Tibial artery (tissue), 4 donors: ENCODE data around the gene AHSG.

Experiments used
- DNase-seq, 2 donors: peaks; one replicate each; pipeline ENCODE4 v3.0.0-alpha.2; 2019
- H3K27ac ChIP-seq, 2 donors: fragments of 200-600 bp; sonication (generic) in 1 of 2; 1 replicate in 1 of 2; 2 replicates in 1 of 2; pipeline ENCODE4 v1.5.1; 2018 to 2019; ENCODE audit warnings: mild to moderate bottlenecking in 1 of 2
- H3K27me3 ChIP-seq, 2 donors: fragments of 200-600 bp; sonication (generic) in 1 of 2; one replicate each; pipeline versions ENCODE4 v1.5.1 to v1.6.0; 2016 to 2019
- H3K36me3 ChIP-seq, 3 donors: fragments of 200-600 bp; sonication (generic) in 2 of 3; one replicate each; pipeline ENCODE4 v1.5.1; 2016 to 2019; ENCODE audit warnings: mild to moderate bottlenecking in 2 of 3
- H3K4me1 ChIP-seq, 4 donors: fragments of 200-600 bp; sonication (generic) in 2 of 4; 1 replicate in 3 of 4; 2 replicates in 1 of 4; pipeline ENCODE4 v1.5.1; 2016 to 2019
- H3K4me3 ChIP-seq, 2 donors: fragments of 200-600 bp; sonication (generic) in 1 of 2; 1 replicate in 1 of 2; 2 replicates in 1 of 2; pipeline ENCODE4 v1.5.1; 2018 to 2019; ENCODE audit warnings: mild to moderate bottlenecking in 2 of 2
- H3K9me3 ChIP-seq, 3 donors: fragments of 200-600 bp; sonication (generic) in 1 of 3; one replicate each; pipeline ENCODE4 v1.5.1; 2016 to 2019
- intact Hi-C: fragments of 100-400 bp; cut with DNase I; formaldehyde crosslinking; loops from one replicate; pipeline ENCODE4 v1.15.0; 2023; ENCODE audit warnings: low total_unique reads
- TF ChIP-seq, protein P1 (sequence below), 2 experiments: fragments of 200-600 bp in 1 of 2; fragments of 450-650 bp in 1 of 2; IDR thresholded peaks; one replicate each; pipeline ENCODE4 v1.5.1; 2017 to 2019; ENCODE audit warnings: antibody characterized with exemption in 2 of 2, mild to moderate bottlenecking in 1 of 2, moderate library complexity in 1 of 2

Gene AHSG

DNA sequence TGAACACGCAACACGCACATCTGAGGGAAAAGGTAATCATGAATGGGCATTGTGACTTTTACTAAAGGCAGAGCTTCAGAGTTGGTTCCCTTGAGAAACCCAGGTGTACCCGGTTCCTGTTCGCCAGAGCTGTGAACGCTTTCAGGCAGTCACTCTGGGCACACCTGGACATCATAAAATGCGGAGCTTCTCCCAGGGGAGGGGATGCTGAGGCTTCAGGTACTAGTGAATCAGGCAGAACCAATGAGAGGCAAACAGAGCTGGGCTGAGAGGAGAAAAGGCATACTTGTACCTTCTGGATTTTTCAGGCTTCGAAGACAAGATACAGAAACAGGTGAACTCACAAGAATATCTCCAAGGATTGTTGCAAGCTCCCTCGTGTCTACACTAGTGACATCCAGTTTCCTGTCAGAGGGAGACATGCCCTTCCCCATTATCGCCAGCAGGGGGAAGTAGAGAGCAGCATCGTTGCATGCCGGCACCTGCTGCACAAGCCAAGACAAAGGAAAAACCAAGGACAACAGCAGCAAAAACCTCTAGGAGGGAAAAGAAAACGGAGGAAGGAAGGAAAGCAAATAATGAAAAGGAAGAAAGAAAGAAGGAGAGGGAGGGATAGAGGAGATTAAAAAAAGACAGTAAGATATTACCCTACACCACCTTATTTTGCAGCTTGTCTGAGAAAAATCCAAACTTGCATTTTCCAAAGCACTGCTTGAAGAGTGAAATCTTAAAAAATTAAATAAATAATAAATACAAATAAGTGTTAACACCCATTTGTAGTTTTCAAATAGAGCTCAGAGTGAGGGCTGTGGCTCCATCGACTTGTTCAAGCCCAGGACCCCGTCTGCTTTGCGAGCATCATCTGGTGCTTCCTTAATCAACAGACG, 2.0 kb downstream of the AHSG start:
- Histone ChIP-seq H3K27ac (no peak overlapping the region), H3K27me3 (peaks cover 0 to 26% of the 10 kb centered on the region in 2 donors), H3K9me3 (no peaks in the 10 kb centered on the region), H3K4me1 (peaks cover 0 to 11% (median 10%) of the 10 kb centered on the region in 4 donors), H3K36me3 (no peaks in the 10 kb centered on the region), H3K4me3 (no peak overlapping the region)
- TF ChIP-seq, protein P1, sequence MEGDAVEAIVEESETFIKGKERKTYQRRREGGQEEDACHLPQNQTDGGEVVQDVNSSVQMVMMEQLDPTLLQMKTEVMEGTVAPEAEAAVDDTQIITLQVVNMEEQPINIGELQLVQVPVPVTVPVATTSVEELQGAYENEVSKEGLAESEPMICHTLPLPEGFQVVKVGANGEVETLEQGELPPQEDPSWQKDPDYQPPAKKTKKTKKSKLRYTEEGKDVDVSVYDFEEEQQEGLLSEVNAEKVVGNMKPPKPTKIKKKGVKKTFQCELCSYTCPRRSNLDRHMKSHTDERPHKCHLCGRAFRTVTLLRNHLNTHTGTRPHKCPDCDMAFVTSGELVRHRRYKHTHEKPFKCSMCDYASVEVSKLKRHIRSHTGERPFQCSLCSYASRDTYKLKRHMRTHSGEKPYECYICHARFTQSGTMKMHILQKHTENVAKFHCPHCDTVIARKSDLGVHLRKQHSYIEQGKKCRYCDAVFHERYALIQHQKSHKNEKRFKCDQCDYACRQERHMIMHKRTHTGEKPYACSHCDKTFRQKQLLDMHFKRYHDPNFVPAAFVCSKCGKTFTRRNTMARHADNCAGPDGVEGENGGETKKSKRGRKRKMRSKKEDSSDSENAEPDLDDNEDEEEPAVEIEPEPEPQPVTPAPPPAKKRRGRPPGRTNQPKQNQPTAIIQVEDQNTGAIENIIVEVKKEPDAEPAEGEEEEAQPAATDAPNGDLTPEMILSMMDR (IDR thresholded peaks at IDR 0.05): peak; percentile 84 to 97
- DNase-seq: peak; percentile 54 to 74
- intact Hi-C loops: loop anchor here (2.0 kb wide), 1 partner anchor 212 kb away; no protein-coding TSS in a partner anchor

- TF ChIP-seq, protein P1 (IDR thresholded peaks at IDR 0.05): no peak
- intact Hi-C loops: no loop called here
- no peak for DNase-seq
- no peaks in the 10 kb centered on the region for H3K9me3 ChIP-seq
- peaks cover 0 to 26% of the 10 kb centered on the region in 2 donors for H3K27me3 ChIP-seq
- no peak overlapping the region for H3K27ac ChIP-seq
- no peak overlapping the region for H3K4me3 ChIP-seq
- peaks cover 0 to 11% (median 10%) of the 10 kb centered on the region in 4 donors for H3K4me1 ChIP-seq
- no peaks in the 10 kb centered on the region for H3K36me3 ChIP-seq
Observed at GRCh38 chr3:186616299-186616617, 3.4 kb downstream of the AHSG start.

GRCh38 chr3:186617036-186617946, 4.4 kb downstream of the AHSG start:
- peaks cover 0 to 11% (median 10%) of the 10 kb centered on the region in 4 donors for H3K4me1 ChIP-seq
- H3K4me3 ChIP-seq: peak overlapping the region in 1 of 2 donors; percentile 29
- intact Hi-C loops: no loop called here
- H3K27me3 ChIP-seq: peaks cover 0 to 23% of the 10 kb centered on the region in 2 donors
- H3K27ac ChIP-seq: no peak overlapping the region
- TF ChIP-seq, protein P1 (IDR thresholded peaks at IDR 0.05): peak; percentile 77 to 84
- no peaks in the 10 kb centered on the region for H3K36me3 ChIP-seq
- H3K9me3 ChIP-seq: no peaks in the 10 kb centered on the region
- peak; percentile 78 to 89 for DNase-seq

- intact Hi-C loops: no loop called here
- Histone ChIP-seq H3K4me3 (no peak overlapping the region), H3K4me1 (peaks cover 0 to 11% (median 10%) of the 10 kb centered on the region in 4 donors), H3K9me3 (no peaks in the 10 kb centered on the region), H3K36me3 (no peaks in the 10 kb centered on the region), H3K27ac (no peak overlapping the region), H3K27me3 (peaks cover 0 to 15% of the 10 kb centered on the region in 2 donors)
- TF ChIP-seq, protein P1 (IDR thresholded peaks at IDR 0.05): no peak
- no peak for DNase-seq
Observed at GRCh38 chr3:186618318-186618938, 5.6 kb downstream of the AHSG start.

GRCh38 chr3:186619787-186620212, 6.9 kb downstream of the AHSG start:
- intact Hi-C loops: no loop called here
- DNase-seq: no peak
- H3K4me3 ChIP-seq: no peak overlapping the region
- no peak overlapping the region for H3K27ac ChIP-seq
- H3K9me3 ChIP-seq: no peaks in the 10 kb centered on the region
- H3K36me3 ChIP-seq: no peaks in the 10 kb centered on the region
- H3K27me3 ChIP-seq: peaks cover 0 to 8% of the 10 kb centered on the region in 2 donors
- peaks cover 0 to 11% (median 10%) of the 10 kb centered on the region in 4 donors for H3K4me1 ChIP-seq
- TF ChIP-seq, protein P1 (IDR thresholded peaks at IDR 0.05): no peak
